ELF-1 (cell line): ENCODE measurements around the gene GAMT.

Source experiments
- DNase-seq: peaks from one replicate; pipeline ENCODE4 v3.0.0-alpha.2; 2016; ENCODE audit warnings: low read depth, low spot score

Gene GAMT

DNA sequence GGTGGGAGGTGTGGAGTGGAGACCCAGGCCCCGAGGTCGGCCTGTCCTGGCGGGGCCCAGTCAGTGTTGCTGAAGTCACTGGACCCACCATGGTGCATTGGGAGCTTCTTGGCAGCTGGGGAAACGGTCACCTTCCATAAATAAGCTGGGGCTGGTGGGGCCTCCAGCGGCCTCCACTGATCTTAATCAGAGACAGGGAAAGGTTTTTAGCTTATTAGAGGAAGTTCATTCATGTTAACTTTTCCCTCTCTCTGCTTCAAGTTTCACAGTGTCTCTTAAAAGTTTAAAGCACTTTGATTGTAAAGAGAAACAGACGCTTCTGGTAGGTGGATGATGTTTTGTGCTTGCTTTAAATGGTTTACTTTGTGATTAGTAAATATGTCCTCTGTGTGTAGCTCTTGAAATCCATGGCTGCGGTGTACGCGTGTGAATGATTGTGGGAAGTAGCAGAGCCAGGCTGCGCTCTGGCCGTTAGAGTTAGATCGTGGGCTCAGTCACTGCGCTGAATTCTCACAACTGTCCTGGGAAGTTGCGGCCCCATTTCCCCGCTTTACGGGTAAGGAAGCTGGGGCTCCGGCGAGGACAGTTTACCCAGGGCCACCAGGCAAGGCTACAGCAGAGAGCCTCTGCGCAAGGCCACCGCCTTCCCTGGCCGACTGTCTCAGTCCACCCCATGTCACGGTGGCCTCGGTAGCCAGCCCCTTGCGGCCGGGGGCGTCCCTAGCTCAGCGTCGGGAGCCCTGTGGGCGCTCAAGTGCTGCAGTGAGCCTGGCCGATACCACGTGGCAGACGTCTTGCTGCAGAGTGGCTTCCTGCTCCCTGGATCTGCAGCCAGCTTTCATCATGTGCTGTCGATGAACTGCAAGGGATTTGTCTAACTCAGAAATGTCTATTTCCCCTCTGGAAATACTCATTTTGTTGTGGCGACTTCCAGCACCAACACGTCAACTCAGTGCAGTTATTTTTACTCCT, 34.2 kb downstream of the GAMT start:
- DNase-seq, result no peak

DNA sequence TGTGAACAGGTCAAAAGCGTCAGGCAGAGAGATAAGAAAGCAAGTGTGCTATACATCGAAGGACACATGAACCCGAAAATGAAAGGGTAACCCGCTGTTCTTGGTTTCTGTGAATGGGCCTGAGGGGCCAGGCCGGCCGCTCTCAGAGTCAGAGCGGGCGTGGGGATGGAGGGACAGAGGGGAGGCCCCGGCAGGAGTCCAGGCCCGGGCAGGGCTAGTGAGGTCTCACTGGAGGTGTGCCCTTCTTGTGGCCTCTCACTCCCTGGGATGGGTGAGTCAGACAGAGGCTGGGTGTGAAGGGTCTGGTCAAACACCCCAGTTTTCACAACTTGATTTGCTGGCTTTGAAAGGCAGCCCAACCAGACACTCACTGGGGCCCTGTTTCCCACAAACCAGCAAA, 35.0 kb downstream of the GAMT start:
- no peak for DNase-seq

DNA sequence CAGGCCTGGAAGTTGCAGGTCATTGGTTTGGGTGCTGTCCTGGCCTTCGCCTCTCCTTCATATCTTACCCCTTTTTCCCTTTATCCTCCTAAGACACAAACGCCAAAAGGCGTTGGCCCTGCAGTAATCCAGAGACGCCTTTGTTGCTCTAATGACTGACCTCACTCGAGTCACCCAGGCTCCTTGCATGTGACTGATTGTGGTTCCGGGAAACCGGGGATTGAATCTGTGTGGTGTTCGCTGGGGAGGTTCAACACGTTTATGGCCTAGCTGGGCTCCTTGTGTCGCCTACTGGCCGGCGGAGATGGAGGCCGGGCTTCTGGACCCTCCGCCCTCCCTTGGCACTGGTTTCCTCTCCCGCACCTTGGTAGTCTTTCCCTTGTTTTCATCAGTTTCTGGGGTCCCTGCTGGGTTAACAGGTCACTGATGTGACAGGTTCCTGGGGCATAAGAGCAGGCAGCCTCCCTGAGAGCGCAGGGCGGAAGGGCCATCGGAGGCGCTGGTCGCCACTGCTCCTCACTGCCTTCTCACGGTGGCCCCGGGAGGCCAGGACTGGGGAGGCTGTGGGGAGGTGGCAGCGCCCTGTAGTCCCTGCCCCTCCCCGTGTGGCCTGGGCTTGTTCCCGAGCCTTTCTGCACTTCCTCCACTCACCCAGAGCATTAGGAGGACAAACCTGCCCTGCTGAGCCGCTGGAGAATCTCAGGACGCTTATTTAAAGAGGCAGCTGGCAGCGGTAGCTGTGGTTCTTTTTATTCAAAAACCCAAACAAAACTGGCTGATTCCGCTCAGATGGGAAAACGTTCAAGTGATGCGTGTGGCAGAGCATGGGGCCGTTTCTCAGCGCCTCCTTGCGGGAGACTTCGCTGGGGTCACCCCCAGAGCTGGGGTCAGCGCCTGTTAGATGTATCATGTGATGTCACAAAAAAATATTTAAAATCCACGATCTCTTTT, 35.7 kb downstream of the GAMT start:
- no peak for DNase-seq

DNA sequence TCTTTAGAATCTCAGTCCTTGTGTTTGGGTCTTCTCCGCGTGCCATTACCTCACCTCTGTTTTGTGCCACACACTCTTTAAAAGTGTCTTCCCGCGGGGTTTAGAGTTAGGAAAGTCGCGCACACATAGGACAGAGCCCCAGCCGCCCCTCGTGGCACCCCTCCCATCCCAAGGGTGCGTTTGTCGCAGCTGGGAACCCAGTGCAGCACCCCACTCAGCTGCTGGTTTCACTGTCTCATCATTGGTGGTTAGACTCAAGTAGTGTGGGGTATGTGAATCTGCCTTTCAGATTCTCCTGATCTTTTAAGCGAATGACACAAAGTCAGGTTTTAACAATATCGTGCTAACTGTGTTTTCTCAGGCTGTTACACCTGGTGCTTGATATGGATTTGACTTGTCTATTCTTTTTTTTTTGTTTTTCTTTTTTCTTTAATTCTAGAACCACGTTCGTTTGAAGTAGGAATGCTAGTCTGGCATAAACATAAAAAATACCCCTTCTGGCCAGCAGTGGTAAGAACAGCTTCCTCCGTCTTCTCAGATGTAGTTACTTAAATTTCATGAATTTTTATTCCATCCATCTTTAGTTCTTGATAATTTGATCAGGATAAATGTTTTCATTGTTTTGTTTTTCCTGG, 37.2 kb downstream of the GAMT start:
- DNase-seq, result no peak

DNA sequence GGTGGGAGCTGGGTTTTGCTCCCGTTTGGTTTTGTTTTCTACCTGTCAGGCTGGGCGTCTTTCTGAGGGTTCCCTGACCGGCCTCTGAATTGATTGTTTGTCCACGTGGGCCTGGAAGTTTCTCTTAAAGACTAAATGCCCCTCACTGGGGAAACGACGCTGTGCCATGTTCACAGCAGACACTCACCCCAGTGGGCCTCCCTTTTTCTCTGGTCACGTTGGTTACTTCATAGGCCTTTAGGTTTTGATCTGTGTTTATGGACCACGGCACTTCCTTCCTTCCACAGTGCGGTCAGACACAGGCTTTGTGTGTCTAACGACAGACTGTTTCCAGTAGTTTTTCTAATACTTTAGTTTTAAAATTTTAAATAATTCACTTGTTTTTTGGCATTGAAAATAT, 37.7 kb downstream of the GAMT start:
- no peak for DNase-seq

DNA sequence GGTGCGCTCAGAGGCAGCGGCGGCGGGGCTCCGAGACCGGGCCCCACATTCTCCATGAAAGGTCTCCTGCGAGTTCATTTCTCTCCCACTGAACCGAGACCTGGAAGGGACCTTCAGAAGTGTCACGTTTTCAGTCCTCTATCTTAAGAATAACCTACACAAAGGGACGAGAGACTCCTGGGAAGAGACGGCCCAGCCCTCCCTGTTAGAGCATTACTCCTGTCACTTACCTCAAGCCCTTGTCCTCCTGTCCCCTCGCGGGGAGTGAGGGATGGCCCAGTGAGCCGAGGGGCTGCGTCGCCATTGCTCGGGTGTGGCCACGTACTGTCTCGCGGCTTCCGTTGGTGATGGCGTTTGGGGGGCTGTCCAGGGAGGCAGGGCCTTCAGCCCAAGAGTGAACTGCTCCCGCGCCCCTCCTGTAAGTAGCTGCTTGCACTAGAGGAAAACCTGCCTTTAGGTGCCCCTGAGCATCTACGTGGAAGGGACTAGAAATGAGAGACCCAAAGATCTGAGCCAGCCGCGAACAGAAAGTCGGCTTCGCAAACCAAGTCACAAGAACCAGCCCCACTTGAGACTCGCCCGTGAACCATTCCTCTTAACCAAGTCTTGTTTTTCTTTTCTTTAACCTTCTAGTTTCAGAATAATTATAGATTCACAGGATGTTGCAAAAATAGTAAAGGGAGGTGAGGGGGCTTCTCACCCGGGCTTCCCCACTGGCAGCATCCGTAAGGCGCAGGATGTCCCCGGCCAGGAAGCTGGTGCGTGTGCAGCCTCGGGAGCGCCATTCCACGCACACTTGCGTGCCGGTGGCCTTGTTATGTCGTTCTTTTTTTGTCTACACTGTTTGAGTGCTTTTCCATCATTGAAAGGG, 38.7 kb downstream of the GAMT start:
- no peak for DNase-seq

DNA sequence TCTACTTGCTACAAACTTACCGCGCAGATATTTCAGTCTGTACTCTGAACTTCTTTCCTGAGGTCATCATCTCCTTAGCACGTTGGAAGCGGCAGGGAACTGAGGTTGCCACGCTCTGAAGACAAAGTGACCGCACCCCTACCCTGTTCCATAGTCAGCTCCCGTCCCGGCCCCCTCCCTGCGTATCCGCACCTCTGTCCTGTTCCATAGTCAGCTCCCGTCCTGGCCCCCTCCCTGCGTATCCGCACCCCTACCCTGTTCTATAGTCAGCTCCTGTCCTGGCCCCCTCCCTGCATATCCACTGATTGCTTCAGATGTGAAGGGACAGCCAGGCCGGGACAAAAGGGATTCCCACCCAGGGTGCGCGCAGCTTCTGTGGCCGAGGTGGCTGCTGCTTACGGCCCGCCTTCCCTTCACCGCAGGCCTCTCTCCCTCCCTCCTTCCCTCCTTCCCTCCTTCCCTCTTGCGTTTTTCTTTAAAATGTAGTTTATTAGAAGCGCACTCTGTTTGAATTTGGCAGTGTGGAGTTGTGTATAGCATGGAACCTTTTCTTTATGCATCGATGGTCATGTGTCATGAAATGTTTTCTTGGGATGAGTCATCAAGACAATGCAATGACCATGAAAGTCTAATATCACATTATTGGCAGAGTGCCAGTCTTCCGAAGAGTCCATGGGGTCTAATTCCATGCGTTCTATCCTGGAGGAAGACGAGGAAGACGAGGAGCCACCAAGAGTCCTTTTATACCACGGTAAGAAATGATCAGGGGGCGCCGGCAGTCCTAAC, 39.5 kb downstream of the GAMT start:
- DNase-seq, result no peak

DNA sequence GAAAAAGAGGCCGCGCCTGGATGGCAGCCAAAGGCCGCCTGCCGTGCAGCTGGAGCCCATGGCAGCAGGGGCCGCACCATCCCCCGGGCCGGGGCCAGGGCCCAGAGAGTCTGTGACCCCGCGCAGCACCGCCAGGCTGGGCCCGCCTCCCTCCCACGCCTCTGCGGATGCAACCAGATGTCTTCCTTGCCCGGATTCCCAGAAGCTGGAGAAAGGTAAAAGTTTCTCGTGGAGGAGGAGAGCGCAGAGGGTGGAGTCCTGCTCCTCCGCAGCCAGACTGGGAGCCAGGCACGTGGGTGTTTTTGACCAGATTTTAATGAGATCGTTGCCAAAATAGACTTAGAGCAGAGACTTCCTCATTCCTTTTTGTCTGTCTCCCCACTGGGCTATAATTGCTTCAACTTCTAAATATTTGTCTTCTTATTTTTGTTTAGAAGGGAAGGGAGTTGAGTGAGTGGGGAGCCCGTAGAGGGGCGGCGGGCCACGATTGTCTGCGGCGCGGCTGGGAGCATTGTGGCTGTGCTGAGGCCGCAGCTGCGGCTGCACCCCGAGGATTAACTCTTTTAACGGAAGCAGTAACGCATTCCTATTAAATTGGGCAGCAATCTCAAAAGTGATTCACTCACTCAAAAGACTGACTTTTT, 40.4 kb downstream of the GAMT start:
- peak; percentile 44 for DNase-seq

DNA sequence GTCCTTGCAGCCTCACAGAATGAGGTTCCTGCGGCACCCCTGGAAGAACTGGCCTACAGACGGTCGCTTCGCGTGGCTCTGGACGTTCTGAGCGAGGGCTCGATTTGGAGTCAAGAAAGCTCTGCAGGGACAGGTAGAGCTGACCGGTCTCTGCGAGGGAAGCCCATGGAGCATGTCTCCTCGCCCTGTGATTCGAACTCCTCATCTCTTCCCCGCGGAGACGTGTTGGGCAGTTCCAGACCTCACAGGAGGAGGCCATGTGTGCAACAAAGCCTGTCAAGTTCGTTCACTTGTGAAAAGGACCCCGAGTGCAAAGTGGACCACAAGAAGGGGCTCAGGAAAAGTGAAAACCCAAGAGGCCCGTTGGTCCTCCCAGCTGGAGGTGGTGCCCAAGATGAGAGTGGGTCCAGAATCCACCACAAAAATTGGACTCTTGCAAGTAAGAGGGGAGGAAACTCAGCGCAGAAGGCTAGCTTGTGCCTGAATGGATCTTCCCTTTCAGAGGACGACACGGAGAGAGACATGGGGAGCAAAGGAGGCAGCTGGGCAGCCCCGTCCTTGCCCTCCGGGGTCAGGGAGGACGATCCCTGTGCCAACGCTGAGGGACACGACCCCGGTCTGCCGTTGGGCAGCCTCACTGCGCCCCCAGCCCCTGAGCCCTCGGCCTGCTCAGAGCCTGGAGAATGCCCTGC, 41.1 kb downstream of the GAMT start:
- DNase-seq, result no peak

DNA sequence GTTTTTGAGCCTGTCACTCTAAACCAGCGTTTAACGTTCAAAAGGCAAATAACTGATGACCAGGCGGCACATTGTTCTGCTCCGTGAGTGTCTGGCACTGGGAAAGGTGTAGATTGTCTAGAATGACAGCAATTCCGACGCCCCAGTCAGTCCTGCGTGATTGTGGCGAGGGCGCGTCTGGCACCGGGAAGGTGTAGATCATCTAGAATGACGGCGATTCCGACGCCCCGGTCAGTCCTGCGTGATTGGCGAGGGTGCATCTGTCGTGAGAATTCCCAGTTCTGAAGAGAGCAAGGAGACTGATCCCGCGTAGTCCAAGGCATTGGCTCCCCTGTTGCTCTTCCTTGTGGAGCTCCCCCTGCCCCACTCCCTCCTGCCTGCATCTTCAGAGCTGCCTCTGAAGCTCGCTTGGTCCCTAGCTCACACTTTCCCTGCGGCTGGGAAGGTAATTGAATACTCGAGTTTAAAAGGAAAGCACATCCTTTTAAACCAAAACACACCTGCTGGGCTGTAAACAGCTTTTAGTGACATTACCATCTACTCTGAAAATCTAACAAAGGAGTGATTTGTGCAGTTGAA, 43.7 kb downstream of the GAMT start:
- DNase-seq, result peak; percentile 78

DNA sequence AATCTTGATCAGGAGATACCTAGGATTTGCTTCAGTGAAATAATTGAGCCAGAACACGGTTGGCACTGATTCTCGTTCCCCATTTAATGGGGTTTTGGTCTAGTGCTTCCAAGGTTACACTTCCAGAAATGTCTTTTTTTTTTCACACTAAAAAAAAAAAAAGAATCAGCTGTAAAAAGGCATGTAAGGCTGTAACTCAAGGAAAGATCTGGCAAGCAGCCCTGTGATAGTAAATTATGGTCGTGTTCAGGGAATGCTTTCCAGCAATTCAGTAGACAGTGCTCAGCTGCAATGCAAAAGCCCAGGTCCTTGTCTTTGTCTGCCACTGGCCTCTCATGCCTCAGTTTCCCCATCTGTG, 44.9 kb downstream of the GAMT start:
- DNase-seq, result no peak

DNA sequence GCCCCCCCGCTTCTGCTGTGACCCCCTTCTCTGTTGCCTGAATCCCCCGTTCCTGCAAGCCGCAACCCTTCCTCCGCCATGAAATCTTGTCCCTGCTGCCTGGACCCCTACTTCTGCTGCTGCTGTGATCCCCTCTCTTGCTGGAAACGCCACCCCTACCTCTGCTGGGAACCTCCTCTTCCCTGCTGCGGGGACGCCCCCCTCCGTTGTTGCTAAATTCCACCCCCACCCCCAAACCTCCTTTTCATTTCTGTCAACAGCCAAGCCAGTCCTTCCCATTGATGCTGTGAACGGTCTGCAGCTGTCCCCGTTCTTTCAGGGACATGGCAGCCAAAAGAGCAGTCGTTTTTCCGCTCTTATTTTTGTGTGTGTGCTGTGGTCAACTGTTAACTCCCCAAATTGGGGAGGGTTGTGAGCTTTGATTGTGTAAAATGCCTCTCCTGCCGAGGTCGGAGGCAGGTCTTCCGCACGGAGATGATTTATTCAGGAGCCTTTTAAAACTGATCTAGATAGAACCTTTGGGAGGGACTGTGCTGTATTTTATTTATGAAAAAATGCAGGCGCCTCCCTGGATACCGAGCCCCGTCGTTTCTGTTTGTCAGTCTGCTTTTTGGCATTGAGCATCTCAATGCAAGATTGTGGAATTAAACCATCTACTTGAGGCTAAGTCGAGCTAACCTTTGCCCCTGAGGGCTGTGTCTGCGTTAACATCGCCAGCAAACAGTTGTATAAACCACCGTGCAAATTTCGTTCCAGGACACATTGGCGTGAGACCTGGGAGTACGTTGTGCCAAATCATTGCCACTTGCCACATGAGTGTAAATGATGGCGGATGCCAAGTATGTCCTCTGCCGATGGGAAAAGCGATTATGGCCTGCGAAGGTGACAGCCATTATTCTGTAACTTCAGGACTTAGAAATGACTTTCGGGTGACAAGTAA, 45.5 kb downstream of the GAMT start:
- DNase-seq, result no peak

DNA sequence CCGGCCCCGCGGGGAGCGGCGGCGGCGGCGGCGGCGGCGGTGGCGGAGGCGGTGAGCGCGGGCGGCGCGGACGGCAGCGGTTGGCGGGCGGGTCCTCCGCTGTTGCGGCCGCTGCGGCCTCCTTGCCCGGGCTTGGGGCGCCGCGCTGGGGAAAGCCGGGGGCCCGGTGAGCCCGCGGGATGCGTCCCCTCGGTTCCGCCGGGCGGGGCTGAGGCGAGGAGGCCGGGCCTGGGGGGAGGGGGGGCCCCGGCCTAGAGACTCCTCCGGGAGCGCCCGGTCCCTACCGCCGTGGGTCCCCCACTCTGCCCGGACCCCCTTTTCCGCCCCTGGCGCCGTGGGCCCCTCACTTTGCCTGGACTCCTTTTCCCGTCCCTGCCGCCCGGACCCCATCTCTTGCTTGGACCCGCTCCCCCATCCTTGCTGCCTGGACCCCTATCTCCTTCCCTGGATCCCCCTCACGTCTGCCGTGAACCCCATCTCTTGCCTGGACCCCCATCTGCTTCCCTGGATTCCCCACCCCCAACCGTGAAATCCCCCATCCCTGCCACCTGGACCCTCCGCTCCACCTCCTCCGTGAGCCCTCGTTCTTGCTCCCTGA, 46.3 kb downstream of the GAMT start:
- DNase-seq, result no peak

DNA sequence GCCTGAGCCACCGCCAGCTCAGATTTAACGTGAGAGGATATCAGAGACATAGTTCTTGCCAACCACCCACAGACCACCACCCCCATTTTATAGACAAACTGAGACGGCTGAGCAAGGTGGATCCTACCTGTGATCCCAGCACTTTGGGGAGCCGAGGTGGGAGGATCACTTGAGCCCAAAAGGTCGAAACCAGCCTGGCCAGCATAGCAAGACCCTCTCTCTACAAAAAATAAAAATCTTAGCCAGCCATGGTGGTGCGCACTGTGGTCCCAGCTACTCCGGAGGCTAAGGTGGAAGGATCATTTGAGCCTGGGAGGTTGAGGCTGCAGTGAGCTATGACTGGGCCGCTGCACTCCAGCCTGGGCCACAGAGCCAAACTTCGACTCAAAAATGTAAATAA, 48.2 kb downstream of the GAMT start:
- no peak for DNase-seq

DNA sequence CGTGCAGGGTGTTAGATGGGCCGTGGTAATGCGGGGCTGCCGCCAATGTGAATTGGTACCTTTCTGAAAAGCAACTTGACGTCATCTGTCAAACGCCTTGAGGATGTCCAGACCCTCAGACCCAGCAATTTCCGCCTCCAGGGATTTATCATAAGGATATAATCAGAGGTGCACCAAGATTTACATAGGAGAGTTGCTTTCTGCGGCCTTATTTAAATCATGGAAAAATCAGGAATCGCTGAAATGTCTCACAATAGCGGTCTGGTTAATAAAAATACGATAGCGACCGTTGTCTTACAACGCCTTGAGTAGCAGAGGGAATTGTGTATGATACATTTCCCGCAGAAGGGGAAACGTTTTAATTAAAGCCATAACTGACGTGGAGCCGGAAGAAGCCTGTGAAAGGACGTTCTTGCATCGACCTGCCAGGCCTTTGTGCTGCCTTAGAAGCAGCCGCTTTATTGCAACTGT, 49.9 kb downstream of the GAMT start:
- DNase-seq, result no peak

DNA sequence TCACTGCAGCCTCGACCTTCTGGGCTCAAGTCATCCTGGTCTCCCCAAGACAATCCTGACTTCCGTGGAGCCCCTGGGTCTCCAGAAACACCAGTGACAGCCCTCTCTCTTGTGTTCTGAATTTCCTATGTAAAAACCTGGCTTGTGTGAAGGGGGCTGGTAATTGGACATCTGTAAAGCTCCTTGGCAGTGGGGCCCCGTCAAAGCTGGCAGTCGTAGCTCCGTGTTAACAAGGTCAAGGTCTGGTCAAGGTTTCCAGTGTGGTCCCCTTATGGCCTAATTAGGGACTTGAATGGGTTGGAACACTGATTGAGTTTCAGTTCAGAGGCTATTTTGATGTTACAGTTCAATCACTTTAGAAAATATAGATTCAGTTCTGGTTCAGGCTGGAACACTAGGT, 50.5 kb downstream of the GAMT start:
- DNase-seq, result no peak

DNA sequence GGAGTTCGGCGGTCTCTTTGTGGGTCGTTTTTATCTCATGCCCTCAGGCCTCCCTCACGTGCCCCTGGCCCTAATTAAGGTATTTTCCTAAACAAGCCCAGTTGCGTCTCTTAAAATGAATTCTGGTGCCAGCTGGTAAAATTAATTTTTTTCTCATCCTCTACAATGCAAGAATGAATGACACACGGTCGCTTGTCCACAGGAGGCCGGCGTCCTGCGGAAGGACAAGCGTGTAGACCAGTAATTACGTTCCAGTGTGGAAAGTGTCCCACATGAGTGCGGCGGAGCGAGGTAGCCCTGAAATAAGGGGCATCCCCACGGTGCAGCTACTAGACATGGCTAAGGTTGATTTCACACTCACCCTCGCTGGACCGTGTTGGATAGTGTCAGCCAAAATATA, 52.1 kb downstream of the GAMT start:
- DNase-seq, result no peak
